ENCODE measurements around the gene ARMC6. TPM values are rescaled to one million over a fixed set of nuclear protein-coding genes. Genes with fewer than 3 reads are reported as not detected.

The ARMC6 gene
- total RNA-seq, result 19.6 TPM
- polyA plus RNA-seq, result 20.3 TPM

GRCh38 chr19:19033426-19034203 lies at the start of gene ARMC6, which contains the start of gene SUGP2:
ARMC6 (plus strand) TSS chr19:19033603; CDS start chr19:19034210, 607 bp downstream.
SUGP2 (minus strand) TSS chr19:19033517; CDS start chr19:19031071, 2,446 bp downstream.
- Histone ChIP-seq H3K4me3 (ENCODE audit: low read depth, low read length) (peak within 1 kb of the TSS; percentile 87), H3K27ac (ENCODE audit: low read depth) (peak within 1 kb of the TSS; percentile 95), H3K36me3 (ENCODE audit: insufficient read depth) (no peaks in the 10 kb centered on the region), H3K4me1 (ENCODE audit: insufficient read depth) (peaks cover 2% of the 10 kb centered on the region)
- under 1% methylated on average over 94 of the region's 94 CpGs for WGBS
- peak; percentile 39 for DNase-seq (ENCODE audit: extremely low spot score)

GRCh38 chr19:18984251-18984650 lies 49.2 kb upstream of the ARMC6 start:
- Histone ChIP-seq H3K4me3 (ENCODE audit: low read depth, low read length) (no peak overlapping the region), H3K4me1 (ENCODE audit: insufficient read depth) (no peaks in the 10 kb centered on the region), H3K36me3 (ENCODE audit: insufficient read depth) (no peaks in the 10 kb centered on the region), H3K27ac (ENCODE audit: low read depth) (no peak overlapping the region)
- DNase-seq (ENCODE audit: extremely low spot score), result no peak
- WGBS, result 74% methylated on average over 3 of the region's 3 CpGs

GRCh38 chr19:18985257-18985656 lies 48.1 kb upstream of the ARMC6 start:
- DNase-seq (ENCODE audit: extremely low spot score), result no peak
- Histone ChIP-seq H3K4me1 (ENCODE audit: insufficient read depth) (no peaks in the 10 kb centered on the region), H3K27ac (ENCODE audit: low read depth) (no peak overlapping the region), H3K4me3 (ENCODE audit: low read depth, low read length) (no peak overlapping the region), H3K36me3 (ENCODE audit: insufficient read depth) (no peaks in the 10 kb centered on the region)
- 47% methylated on average over 7 of the region's 7 CpGs for WGBS

DNA sequence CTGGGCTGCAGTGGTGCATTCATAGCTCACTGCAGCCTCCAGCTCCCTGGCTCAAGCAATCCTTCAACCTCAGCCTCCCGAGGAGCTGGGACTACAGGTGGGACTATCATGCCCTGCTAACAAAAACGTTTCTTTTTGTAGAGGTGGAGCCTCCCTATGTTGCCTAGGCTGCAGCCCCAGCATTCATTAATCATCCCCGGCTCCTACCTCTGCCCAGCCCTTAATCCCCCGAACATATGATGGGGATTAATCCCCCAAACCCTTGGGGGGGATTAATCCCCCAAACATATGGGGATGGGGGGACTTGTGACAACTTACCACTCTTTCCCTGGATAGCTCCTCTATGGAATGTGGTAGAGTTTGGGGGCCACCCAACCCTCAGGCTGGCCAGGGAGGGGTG lies 45.9 kb upstream of the ARMC6 start:
- Histone ChIP-seq H3K36me3 (ENCODE audit: insufficient read depth) (no peaks in the 10 kb centered on the region), H3K4me1 (ENCODE audit: insufficient read depth) (no peaks in the 10 kb centered on the region), H3K27ac (ENCODE audit: low read depth) (no peak overlapping the region), H3K4me3 (ENCODE audit: low read depth, low read length) (no peak overlapping the region)
- no peak for DNase-seq (ENCODE audit: extremely low spot score)
- WGBS, result 34% methylated on average over 4 of the region's 4 CpGs

DNA sequence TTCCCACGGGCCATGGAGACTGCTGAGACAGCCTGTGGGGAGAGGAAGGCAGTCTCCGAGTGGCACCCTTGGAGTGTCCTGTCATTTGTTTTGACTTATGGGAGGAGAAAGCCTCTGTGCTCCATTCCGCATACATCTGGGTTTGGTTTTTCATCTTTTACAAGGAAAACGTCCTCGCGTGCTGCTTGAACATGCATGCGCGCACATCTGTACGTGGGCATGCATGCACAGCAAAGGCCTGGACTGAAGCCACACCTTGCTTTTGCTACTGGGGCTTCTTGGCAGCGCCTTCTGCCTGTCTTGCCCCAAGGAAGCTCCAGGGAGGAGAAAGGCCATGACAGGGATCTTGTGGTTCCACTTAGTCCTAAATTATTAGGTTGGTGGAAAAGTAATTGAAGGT lies 44.1 kb upstream of the ARMC6 start:
- 67% methylated on average over 10 of the region's 10 CpGs for WGBS
- Histone ChIP-seq H3K4me1 (ENCODE audit: insufficient read depth) (no peaks in the 10 kb centered on the region), H3K27ac (ENCODE audit: low read depth) (no peak overlapping the region), H3K4me3 (ENCODE audit: low read depth, low read length) (no peak overlapping the region), H3K36me3 (ENCODE audit: insufficient read depth) (no peaks in the 10 kb centered on the region)
- no peak for DNase-seq (ENCODE audit: extremely low spot score)

- 82% methylated on average over 5 of the region's 5 CpGs for WGBS
- H3K4me1 ChIP-seq (ENCODE audit: insufficient read depth), result no peaks in the 10 kb centered on the region
- no peak overlapping the region for H3K4me3 ChIP-seq (ENCODE audit: low read depth, low read length)
- H3K27ac ChIP-seq (ENCODE audit: low read depth), result no peak overlapping the region
- no peaks in the 10 kb centered on the region for H3K36me3 ChIP-seq (ENCODE audit: insufficient read depth)
- DNase-seq (ENCODE audit: extremely low spot score), result no peak
These were observed 43.2 kb upstream of the ARMC6 start for GRCh38 chr19:18990128-18990708.

GRCh38 chr19:18991006-18991405 lies 42.4 kb upstream of the ARMC6 start:
- H3K36me3 ChIP-seq (ENCODE audit: insufficient read depth), result no peaks in the 10 kb centered on the region
- WGBS, result 75% methylated on average over 16 of the region's 16 CpGs
- no peaks in the 10 kb centered on the region for H3K4me1 ChIP-seq (ENCODE audit: insufficient read depth)

GRCh38 chr19:18991468-18991867 lies 41.9 kb upstream of the ARMC6 start:
- Histone ChIP-seq H3K4me1 (ENCODE audit: insufficient read depth) (no peaks in the 10 kb centered on the region), H3K36me3 (ENCODE audit: insufficient read depth) (no peaks in the 10 kb centered on the region), H3K4me3 (ENCODE audit: low read depth, low read length) (no peak overlapping the region), H3K27ac (ENCODE audit: low read depth) (no peak overlapping the region)
- DNase-seq (ENCODE audit: extremely low spot score), result no peak
- 95% methylated on average over 14 of the region's 14 CpGs for WGBS

More at GRCh38 chr19:18991006-18991405, 42.4 kb upstream of the ARMC6 start:
- DNase-seq (ENCODE audit: extremely low spot score), result no peak
- Histone ChIP-seq H3K4me3 (ENCODE audit: low read depth, low read length) (no peak overlapping the region), H3K27ac (ENCODE audit: low read depth) (no peak overlapping the region)

- Histone ChIP-seq H3K27ac (ENCODE audit: low read depth) (no peak overlapping the region), H3K4me1 (ENCODE audit: insufficient read depth) (no peaks in the 10 kb centered on the region), H3K36me3 (ENCODE audit: insufficient read depth) (no peaks in the 10 kb centered on the region), H3K4me3 (ENCODE audit: low read depth, low read length) (no peak overlapping the region)
- 88% methylated on average over 8 of the region's 8 CpGs for WGBS
- DNase-seq (ENCODE audit: extremely low spot score), result no peak
These were observed 40.7 kb upstream of the ARMC6 start for GRCh38 chr19:18992696-18993095.

DNA sequence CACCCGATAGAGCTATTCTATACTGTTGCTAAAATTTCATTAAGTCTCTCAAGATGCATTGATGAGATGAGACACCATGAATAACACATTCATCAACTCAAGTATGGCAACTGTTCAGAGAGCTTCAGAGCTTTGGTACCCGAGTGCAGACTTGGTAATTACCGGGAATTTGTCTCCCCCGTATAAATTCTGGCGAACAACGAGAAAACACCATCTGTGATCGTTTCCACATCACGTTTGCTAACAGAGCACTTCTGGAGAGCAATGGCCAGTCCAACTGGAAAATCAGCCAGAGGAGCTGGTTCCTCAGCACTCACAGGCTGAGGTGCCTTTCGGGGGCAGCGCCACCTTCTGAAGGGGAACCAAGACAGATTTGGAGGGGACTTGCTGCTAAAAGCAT lies 40.3 kb upstream of the ARMC6 start:
- Histone ChIP-seq H3K36me3 (ENCODE audit: insufficient read depth) (no peaks in the 10 kb centered on the region), H3K4me3 (ENCODE audit: low read depth, low read length) (no peak overlapping the region), H3K27ac (ENCODE audit: low read depth) (no peak overlapping the region), H3K4me1 (ENCODE audit: insufficient read depth) (no peaks in the 10 kb centered on the region)
- 83% methylated on average over 10 of the region's 10 CpGs for WGBS
- DNase-seq (ENCODE audit: extremely low spot score), result no peak

DNA sequence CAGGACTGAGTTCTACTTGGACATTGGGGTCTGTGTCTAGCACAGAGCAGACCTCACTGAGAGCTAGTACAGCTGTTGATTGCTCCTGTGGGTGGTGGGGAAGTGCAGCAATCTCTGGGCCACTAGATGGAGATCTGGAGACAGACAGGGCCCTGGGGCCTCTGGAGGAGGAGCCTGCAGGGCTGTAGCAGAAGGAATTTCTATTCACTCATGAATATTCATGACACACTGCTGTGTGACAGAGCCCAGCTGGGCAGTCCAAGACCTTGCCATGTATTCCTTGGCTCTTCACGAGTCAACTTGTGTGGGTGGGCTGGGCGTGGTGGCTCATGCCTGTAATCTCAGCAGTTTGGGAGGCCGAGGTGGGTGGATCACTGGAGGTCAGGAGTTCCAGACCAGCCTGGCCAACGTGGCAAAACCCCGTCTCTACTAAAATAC lies 37.6 kb upstream of the ARMC6 start:
- WGBS, result 39% methylated on average over 5 of the region's 5 CpGs
- peak; percentile 28 for DNase-seq (ENCODE audit: extremely low spot score)

GRCh38 chr19:18996351-18996750 lies 37.1 kb upstream of the ARMC6 start:
- no peak for DNase-seq (ENCODE audit: extremely low spot score)
- no peak overlapping the region for H3K27ac ChIP-seq (ENCODE audit: low read depth)
- H3K4me1 ChIP-seq (ENCODE audit: insufficient read depth), result no peaks in the 10 kb centered on the region
- WGBS, result 93% methylated on average over 10 of the region's 10 CpGs
- no peaks in the 10 kb centered on the region for H3K36me3 ChIP-seq (ENCODE audit: insufficient read depth)
- H3K4me3 ChIP-seq (ENCODE audit: low read depth, low read length), result no peak overlapping the region

More for the DNA sequence above, 37.6 kb upstream of the ARMC6 start:
- H3K27ac ChIP-seq (ENCODE audit: low read depth), result no peak overlapping the region
- no peaks in the 10 kb centered on the region for H3K4me1 ChIP-seq (ENCODE audit: insufficient read depth)
- H3K36me3 ChIP-seq (ENCODE audit: insufficient read depth), result no peaks in the 10 kb centered on the region
- H3K4me3 ChIP-seq (ENCODE audit: low read depth, low read length), result no peak overlapping the region

DNA sequence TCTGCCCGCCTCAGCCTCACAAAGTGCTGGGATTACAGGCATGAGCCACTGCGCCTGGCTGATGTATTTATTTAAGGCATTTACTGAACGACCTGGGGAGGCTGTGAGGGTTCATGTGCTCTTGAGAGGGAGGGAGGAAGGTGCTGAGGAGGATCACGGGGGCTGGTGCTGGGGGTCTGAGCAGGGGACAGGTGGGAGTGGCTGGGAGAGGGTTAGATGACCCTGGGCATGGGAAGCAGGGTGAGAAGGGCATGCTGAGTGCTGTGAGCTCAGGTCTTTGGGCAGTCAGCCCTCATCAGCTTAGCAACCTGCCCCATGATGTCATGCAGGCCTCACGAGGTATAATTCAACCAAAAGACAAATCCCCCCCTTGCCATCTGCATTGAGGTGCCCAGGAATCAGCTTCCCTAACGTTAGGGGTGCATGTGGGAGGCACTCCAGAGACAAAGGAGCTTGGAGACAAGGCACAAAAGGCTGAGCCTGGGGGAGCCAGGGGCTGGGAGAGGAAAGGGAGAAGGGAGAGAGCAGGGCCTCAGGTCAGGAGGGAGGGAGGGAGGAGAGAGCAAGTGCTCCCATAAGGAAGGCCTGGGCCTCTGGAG lies 36.5 kb upstream of the ARMC6 start:
- Histone ChIP-seq H3K36me3 (ENCODE audit: insufficient read depth) (no peaks in the 10 kb centered on the region), H3K4me3 (ENCODE audit: low read depth, low read length) (no peak overlapping the region), H3K4me1 (ENCODE audit: insufficient read depth) (no peaks in the 10 kb centered on the region), H3K27ac (ENCODE audit: low read depth) (no peak overlapping the region)
- DNase-seq (ENCODE audit: extremely low spot score), result no peak
- WGBS, result 72% methylated on average over 6 of the region's 6 CpGs

DNA sequence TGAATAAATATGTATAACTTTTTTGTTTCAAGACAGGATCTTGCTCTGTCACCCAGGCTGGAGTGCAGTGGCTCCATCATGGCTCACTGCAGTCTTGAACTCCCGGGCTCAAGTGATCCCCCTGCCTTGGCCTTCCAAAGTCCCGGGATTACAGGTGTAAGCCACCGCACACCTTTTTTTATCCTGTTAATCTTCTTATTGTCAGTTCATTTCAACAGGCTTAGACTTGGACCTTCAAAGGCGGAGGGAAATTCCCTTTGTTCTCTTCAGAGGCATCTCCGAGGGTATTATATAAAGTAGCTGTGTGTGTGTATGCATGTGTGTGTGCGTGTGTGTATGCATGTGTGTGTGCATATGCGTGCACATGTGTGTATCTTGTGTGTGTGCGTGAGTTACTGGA lies 35.1 kb upstream of the ARMC6 start:
- 89% methylated on average over 8 of the region's 8 CpGs for WGBS

More for the DNA sequence above, 35.1 kb upstream of the ARMC6 start:
- Histone ChIP-seq H3K4me1 (ENCODE audit: insufficient read depth) (no peaks in the 10 kb centered on the region), H3K4me3 (ENCODE audit: low read depth, low read length) (no peak overlapping the region), H3K27ac (ENCODE audit: low read depth) (no peak overlapping the region), H3K36me3 (ENCODE audit: insufficient read depth) (no peaks in the 10 kb centered on the region)
- DNase-seq (ENCODE audit: extremely low spot score), result no peak
